K562 (cell line): ENCODE results near the gene CCNQ. TPM values are rescaled to one million over a fixed set of nuclear protein-coding genes. Genes with fewer than 3 reads are reported as not detected.

Source experiments
- ATAC-seq: fragments of 200-7000 bp; cut with Tn5 transposase; 3 replicates; pipeline ENCODE4 v1.9.1; 2020; ENCODE audit warnings: moderate library complexity
- BruUV-seq: library from RNA; stranded (reverse); fragments of 400-500 nt; replicated peaks from 2 replicates; lab custom pipeline; 2021; lab: Mats Ljungman, UMichigan
- CTCF ChIA-PET: fragments of 300-600 bp; formaldehyde crosslinking; extraction: SDS; loops from one replicate; lab custom pipeline; 2021; ENCODE audit warnings: low intra/inter-chr PET ratio; lab: Yijun Ruan, JAX
- POLR2A ChIA-PET: fragments of 300-600, 350-650 bp; sonication (Branson Sonifier 250); formaldehyde crosslinking; extraction: SDS; loops from one replicate; lab custom pipeline; 2021; ENCODE audit warnings: antibody characterized with exemption, inconsistent platforms; lab: Yijun Ruan, JAX
- DNase-seq, 4 experiments: peaks; one replicate each; pipeline versions ENCODE4 v3.0.0 to v3.0.0-alpha.2; 2011 to 2018; ENCODE audit warnings: low spot score in 3 of 4, mixed read lengths in 3 of 4; ENCODE audit errors: extremely low read depth in 1 of 4
- FAIRE-seq: peaks from 2 replicates; lab custom pipeline; 2011; peaks lifted over from hg19 to GRCh38; lab: Jason Lieb, UNC
- H2AFZ ChIP-seq: 2 replicates; pipeline ENCODE4 v1.6.0; 2011; ENCODE audit warnings: low read depth, low read length, control low read depth, inconsistent platforms
- H3K27ac ChIP-seq: fragments of 200-600 bp; 3 replicates; pipeline ENCODE4 v1.8.0; 2011; ENCODE audit warnings: low read depth, mild to moderate bottlenecking, control low read depth, inconsistent platforms, low read length, moderate library complexity, mixed read lengths; ENCODE audit errors: extremely low read depth
- H3K27me3 ChIP-seq, 2 experiments: fragments of 300-600 bp in 1 of 2; 2 replicates in 1 of 2; 3 replicates in 1 of 2; pipeline versions ENCODE4 v1.6.0 to v1.8.0; 2011; ENCODE audit warnings: inconsistent platforms in 2 of 2, low read length in 2 of 2, mild to moderate bottlenecking in 1 of 2, mixed read lengths in 1 of 2, moderate library complexity in 1 of 2; ENCODE audit not compliant: control insufficient read depth in 2 of 2, insufficient read depth in 2 of 2
- H3K36me3 ChIP-seq: fragments of 300-600 bp; 3 replicates; pipeline ENCODE4 v1.8.0; 2011; ENCODE audit warnings: mild to moderate bottlenecking, low read length, inconsistent platforms; ENCODE audit not compliant: control insufficient read depth, insufficient read depth
- H3K4me1 ChIP-seq, 2 experiments: fragments of 200-600 bp in 1 of 2; replicated peaks in 1 of 2; 2 replicates in 1 of 2; 3 replicates in 1 of 2; pipeline versions ENCODE4 v1.5.1 to v1.8.0; 2011; ENCODE audit warnings: inconsistent platforms in 2 of 2, low read length in 2 of 2, mild to moderate bottlenecking in 1 of 2, mixed read lengths in 1 of 2, moderate library complexity in 1 of 2; ENCODE audit not compliant: control insufficient read depth in 2 of 2, insufficient read depth in 2 of 2
- H3K4me2 ChIP-seq: 2 replicates; pipeline ENCODE4 v1.6.1; 2011; ENCODE audit warnings: low read length, control low read depth, inconsistent platforms, mixed read lengths; ENCODE audit not compliant: insufficient read depth
- H3K4me3 ChIP-seq: fragments of 200-600 bp; sonication (generic), shearing (Covaris generic); 2 replicates; pipeline ENCODE4 v1.5.1; 2016; ENCODE audit warnings: control low read depth, inconsistent platforms
- H3K79me2 ChIP-seq: fragments of 200-600 bp; 3 replicates; pipeline ENCODE4 v1.8.0; 2011; ENCODE audit warnings: low read length, inconsistent platforms; ENCODE audit not compliant: control insufficient read depth, insufficient read depth
- H3K9ac ChIP-seq, 2 experiments: 2 replicates each; pipeline versions ENCODE4 v1.6.0 to v1.6.1; 2011; ENCODE audit warnings: low read depth in 2 of 2, low read length in 2 of 2, control low read depth in 1 of 2, inconsistent platforms in 1 of 2, mild to moderate bottlenecking in 1 of 2, mixed read lengths in 1 of 2; ENCODE audit not compliant: insufficient read depth in 1 of 2
- H3K9me1 ChIP-seq: one replicate; pipeline ENCODE4 v1.6.0; 2011; ENCODE audit warnings: inconsistent platforms, mild to moderate bottlenecking, low read length, moderate library complexity; ENCODE audit not compliant: control insufficient read depth, insufficient read depth
- H3K9me3 ChIP-seq: replicated peaks from 2 replicates; pipeline ENCODE4 v1.5.1; 2011; ENCODE audit warnings: low read depth, low read length, inconsistent platforms; ENCODE audit not compliant: control insufficient read depth, insufficient read depth
- H4K20me1 ChIP-seq: replicated peaks from 2 replicates; pipeline ENCODE4 v1.6.1; 2011; ENCODE audit warnings: low read length, inconsistent platforms, mixed read lengths; ENCODE audit not compliant: control insufficient read depth, insufficient read depth
- NR1H2 ChIP-seq: sonication (generic); formaldehyde crosslinking; IDR thresholded peaks from 2 replicates; pipeline ENCODE4 v1.4.0; 2020; ENCODE audit warnings: mild to moderate bottlenecking, missing genetic modification reagents
- RBBP5 ChIP-seq: fragments of 200-600 bp; sonication (generic); IDR thresholded peaks from 2 replicates; pipeline ENCODE4 v1.6.1; 2012; ENCODE audit warnings: borderline replicate concordance, mild to moderate bottlenecking, low read length, control low read depth, inconsistent platforms; ENCODE audit not compliant: insufficient read depth, poor library complexity, severe bottlenecking
- ZNF311 ChIP-seq: fragments of 250-450 bp; sonication (Bioruptor Pico); IDR thresholded peaks from 2 replicates; pipeline ENCODE4 v1.4.0; 2020; ENCODE audit warnings: mild to moderate bottlenecking, moderate library complexity
- ZNF696 ChIP-seq: fragments of 250-450 bp; sonication (Bioruptor Pico); conservative IDR thresholded peaks from 2 replicates; pipeline ENCODE4 v1.4.0; 2020; ENCODE audit warnings: mild to moderate bottlenecking, moderate library complexity
- WGBS: fragments of 100-300 bp; shearing (Covaris generic); methylation state at CpG from one replicate; pipeline ENCODE4 v1.1.6; 2016; ENCODE audit warnings: low coverage, mixed read lengths; ENCODE audit not compliant: insufficient coverage; ENCODE audit errors: missing lambda C conversion rate; 5-methylcytosine and 5-hydroxymethylcytosine counted together
- in situ Hi-C: fragments of 300-500 bp; cut with MboI; formaldehyde crosslinking; loops from 4 replicates; pipeline ENCODE4 v1.15.0; 2018; ENCODE audit warnings: inconsistent platforms, mixed read lengths
- intact Hi-C: fragments of 100-400 bp; cut with micrococcal nuclease; formaldehyde crosslinking; loops from 2 replicates; pipeline ENCODE4 v1.14.2; 2022
- polyA plus RNA-seq, 8 experiments: library from polyadenylated mRNA; depleted of rRNA in 4 of 8; stranded (reverse) in 5 of 8; unstranded in 3 of 8; fragments of >200 nt; fragmentation: Nextera tagmentation in 2 of 8; fragmentation: Illumina TruSeq in 1 of 8; extraction: Ambion mirVana in 2 of 8; extraction: Trizol in 1 of 8; gene quantifications; 2 replicates each; pipeline versions ENCODE4 v1.2.1 to v1.2.3, GENCODE V29; 2011 to 2014; ENCODE audit warnings: inconsistent platforms in 1 of 8, missing spikeins in 1 of 8
- total RNA-seq, 7 experiments: library from RNA; depleted of rRNA in 6 of 7; stranded (reverse); fragments of >200 nt in 6 of 7; fragmentation: Illumina TruSeq in 2 of 7; extraction: Trizol in 2 of 7; gene quantifications; 2 replicates each; pipeline versions ENCODE4 v1.2.1 to v1.2.3, GENCODE V29; 2011 to 2021; ENCODE audit warnings: low replicate concordance in 1 of 7
- TF ChIP-seq, protein P1 (sequence below): sonication (generic); formaldehyde crosslinking; IDR thresholded peaks from 2 replicates; pipeline ENCODE4 v1.8.0; 2022; ENCODE audit warnings: mild to moderate bottlenecking, missing genetic modification reagents
- TF ChIP-seq, protein P2 (sequence below): fragments of 450-650 bp; IDR thresholded peaks from 2 replicates; pipeline ENCODE4 v1.6.1; 2016; ENCODE audit warnings: mild to moderate bottlenecking, moderate library complexity

CCNQ gene
- total and polyA plus RNA-seq, 9 of the 15 experiments (the other 6 are each of a cell fraction or from before 2014, with no cell fraction given): 0.92 to 53.8 (median 25.3) TPM

DNA sequence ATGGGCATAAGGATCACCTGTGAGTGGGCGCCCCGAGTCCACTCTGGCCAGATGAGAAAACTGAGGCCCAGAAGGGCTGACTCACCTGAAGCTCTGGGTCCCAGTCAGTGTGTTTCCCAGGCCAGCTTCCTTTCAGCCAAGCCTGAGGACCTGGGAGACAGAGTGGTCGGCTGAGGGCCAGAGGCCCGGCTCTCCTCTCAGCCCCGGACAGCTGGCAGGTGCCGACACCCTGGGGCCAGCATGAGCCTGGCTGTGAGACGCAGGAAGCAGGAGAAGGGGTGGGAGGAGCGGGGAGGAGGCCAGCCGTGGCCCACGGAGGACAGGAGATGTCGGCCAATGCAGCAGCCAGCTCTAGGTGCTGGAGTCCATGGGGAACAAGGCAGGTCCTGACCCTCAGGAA is 52.6 kb downstream of the CCNQ start:
- Histone ChIP-seq H3K27me3 (peaks cover 3 to 34% of the 10 kb centered on the region in 2 experiments; a peak in 3 of 5 replicates), H3K9me1 (no peaks in the 10 kb centered on the region), H3K9me3 (no peaks in the 10 kb centered on the region), H2AFZ (no peak overlapping the region), H3K27ac (no peak overlapping the region), H4K20me1 (no peaks in the 10 kb centered on the region), H3K4me3 (no peak overlapping the region), H3K9ac (no peak overlapping the region; a peak in 1 of 4 replicates), H3K4me1 (peaks cover 0 to 35% of the 10 kb centered on the region in 2 experiments; a peak in 3 of 5 replicates), H3K4me2 (no peak overlapping the region), H3K79me2 (no peaks in the 10 kb centered on the region), H3K36me3 (no peaks in the 10 kb centered on the region)
- BruUV-seq: no TSS peak
- in situ Hi-C loops (no loop called here), intact Hi-C loops (no loop called here)
- ChIA-PET CTCF (interaction anchor here (0.5 kb wide), 1 partner anchor 101 kb away, joined by 3 read pairs; no protein-coding TSS in a partner anchor), POLR2A (no interaction called here)
- ATAC-seq (no peak), DNase-seq (no peak), FAIRE-seq (no peak)
- TF ChIP-seq ZNF696 (CRISPR knock-in tag) (no peak), NR1H2 (CRISPR knock-in tag) (no peak), RBBP5 (no peak), ZNF311 (no peak)
- TF ChIP-seq, protein P1, sequence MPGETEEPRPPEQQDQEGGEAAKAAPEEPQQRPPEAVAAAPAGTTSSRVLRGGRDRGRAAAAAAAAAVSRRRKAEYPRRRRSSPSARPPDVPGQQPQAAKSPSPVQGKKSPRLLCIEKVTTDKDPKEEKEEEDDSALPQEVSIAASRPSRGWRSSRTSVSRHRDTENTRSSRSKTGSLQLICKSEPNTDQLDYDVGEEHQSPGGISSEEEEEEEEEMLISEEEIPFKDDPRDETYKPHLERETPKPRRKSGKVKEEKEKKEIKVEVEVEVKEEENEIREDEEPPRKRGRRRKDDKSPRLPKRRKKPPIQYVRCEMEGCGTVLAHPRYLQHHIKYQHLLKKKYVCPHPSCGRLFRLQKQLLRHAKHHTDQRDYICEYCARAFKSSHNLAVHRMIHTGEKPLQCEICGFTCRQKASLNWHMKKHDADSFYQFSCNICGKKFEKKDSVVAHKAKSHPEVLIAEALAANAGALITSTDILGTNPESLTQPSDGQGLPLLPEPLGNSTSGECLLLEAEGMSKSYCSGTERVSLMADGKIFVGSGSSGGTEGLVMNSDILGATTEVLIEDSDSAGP (CRISPR knock-in tag): no peak
- TF ChIP-seq, protein P2, sequence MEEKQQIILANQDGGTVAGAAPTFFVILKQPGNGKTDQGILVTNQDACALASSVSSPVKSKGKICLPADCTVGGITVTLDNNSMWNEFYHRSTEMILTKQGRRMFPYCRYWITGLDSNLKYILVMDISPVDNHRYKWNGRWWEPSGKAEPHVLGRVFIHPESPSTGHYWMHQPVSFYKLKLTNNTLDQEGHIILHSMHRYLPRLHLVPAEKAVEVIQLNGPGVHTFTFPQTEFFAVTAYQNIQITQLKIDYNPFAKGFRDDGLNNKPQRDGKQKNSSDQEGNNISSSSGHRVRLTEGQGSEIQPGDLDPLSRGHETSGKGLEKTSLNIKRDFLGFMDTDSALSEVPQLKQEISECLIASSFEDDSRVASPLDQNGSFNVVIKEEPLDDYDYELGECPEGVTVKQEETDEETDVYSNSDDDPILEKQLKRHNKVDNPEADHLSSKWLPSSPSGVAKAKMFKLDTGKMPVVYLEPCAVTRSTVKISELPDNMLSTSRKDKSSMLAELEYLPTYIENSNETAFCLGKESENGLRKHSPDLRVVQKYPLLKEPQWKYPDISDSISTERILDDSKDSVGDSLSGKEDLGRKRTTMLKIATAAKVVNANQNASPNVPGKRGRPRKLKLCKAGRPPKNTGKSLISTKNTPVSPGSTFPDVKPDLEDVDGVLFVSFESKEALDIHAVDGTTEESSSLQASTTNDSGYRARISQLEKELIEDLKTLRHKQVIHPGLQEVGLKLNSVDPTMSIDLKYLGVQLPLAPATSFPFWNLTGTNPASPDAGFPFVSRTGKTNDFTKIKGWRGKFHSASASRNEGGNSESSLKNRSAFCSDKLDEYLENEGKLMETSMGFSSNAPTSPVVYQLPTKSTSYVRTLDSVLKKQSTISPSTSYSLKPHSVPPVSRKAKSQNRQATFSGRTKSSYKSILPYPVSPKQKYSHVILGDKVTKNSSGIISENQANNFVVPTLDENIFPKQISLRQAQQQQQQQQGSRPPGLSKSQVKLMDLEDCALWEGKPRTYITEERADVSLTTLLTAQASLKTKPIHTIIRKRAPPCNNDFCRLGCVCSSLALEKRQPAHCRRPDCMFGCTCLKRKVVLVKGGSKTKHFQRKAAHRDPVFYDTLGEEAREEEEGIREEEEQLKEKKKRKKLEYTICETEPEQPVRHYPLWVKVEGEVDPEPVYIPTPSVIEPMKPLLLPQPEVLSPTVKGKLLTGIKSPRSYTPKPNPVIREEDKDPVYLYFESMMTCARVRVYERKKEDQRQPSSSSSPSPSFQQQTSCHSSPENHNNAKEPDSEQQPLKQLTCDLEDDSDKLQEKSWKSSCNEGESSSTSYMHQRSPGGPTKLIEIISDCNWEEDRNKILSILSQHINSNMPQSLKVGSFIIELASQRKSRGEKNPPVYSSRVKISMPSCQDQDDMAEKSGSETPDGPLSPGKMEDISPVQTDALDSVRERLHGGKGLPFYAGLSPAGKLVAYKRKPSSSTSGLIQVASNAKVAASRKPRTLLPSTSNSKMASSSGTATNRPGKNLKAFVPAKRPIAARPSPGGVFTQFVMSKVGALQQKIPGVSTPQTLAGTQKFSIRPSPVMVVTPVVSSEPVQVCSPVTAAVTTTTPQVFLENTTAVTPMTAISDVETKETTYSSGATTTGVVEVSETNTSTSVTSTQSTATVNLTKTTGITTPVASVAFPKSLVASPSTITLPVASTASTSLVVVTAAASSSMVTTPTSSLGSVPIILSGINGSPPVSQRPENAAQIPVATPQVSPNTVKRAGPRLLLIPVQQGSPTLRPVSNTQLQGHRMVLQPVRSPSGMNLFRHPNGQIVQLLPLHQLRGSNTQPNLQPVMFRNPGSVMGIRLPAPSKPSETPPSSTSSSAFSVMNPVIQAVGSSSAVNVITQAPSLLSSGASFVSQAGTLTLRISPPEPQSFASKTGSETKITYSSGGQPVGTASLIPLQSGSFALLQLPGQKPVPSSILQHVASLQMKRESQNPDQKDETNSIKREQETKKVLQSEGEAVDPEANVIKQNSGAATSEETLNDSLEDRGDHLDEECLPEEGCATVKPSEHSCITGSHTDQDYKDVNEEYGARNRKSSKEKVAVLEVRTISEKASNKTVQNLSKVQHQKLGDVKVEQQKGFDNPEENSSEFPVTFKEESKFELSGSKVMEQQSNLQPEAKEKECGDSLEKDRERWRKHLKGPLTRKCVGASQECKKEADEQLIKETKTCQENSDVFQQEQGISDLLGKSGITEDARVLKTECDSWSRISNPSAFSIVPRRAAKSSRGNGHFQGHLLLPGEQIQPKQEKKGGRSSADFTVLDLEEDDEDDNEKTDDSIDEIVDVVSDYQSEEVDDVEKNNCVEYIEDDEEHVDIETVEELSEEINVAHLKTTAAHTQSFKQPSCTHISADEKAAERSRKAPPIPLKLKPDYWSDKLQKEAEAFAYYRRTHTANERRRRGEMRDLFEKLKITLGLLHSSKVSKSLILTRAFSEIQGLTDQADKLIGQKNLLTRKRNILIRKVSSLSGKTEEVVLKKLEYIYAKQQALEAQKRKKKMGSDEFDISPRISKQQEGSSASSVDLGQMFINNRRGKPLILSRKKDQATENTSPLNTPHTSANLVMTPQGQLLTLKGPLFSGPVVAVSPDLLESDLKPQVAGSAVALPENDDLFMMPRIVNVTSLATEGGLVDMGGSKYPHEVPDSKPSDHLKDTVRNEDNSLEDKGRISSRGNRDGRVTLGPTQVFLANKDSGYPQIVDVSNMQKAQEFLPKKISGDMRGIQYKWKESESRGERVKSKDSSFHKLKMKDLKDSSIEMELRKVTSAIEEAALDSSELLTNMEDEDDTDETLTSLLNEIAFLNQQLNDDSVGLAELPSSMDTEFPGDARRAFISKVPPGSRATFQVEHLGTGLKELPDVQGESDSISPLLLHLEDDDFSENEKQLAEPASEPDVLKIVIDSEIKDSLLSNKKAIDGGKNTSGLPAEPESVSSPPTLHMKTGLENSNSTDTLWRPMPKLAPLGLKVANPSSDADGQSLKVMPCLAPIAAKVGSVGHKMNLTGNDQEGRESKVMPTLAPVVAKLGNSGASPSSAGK: no peak
- WGBS: 25% methylated on average over 7 of the region's 11 CpGs
